Thyroid gland (tissue), 4 donors: ENCODE measurements around the gene TRAPPC3L. TPM values are rescaled to one million over a fixed set of nuclear protein-coding genes. Genes with fewer than 3 reads are reported as not detected.

Experiments
- DNase-seq, 2 donors: peaks; one replicate each; pipeline ENCODE4 v3.0.0-alpha.2; 2019
- H3K27ac ChIP-seq, 3 donors: fragments of 200-600 bp; sonication (generic); 1 replicate in 2 of 3; 2 replicates in 1 of 3; pipeline ENCODE4 v1.5.1; 2016 to 2019; ENCODE audit warnings: mild to moderate bottlenecking in 1 of 3, moderate library complexity in 1 of 3
- H3K27me3 ChIP-seq: fragments of 200-600 bp; sonication (generic); one replicate; pipeline ENCODE4 v1.5.1; 2019
- H3K36me3 ChIP-seq, 2 donors: fragments of 200-600 bp; sonication (generic); one replicate each; pipeline ENCODE4 v1.5.1; 2016 to 2019
- H3K4me1 ChIP-seq, 2 donors: fragments of 200-600 bp; sonication (generic); one replicate each; pipeline ENCODE4 v1.5.1; 2017 to 2019
- H3K4me3 ChIP-seq, 3 donors: fragments of 200-600 bp; sonication (generic); replicated peaks in 1 of 3; 1 replicate in 2 of 3; 2 replicates in 1 of 3; pipeline ENCODE4 v1.5.1; 2016; ENCODE audit warnings: mild to moderate bottlenecking in 1 of 3
- H3K9me3 ChIP-seq: fragments of 200-600 bp; sonication (generic); one replicate; pipeline ENCODE4 v1.5.1; 2017
- CTCF ChIP-seq, 6 experiments: fragments of 200-600 bp in 3 of 6; fragments of 450-650 bp in 3 of 6; sonication (generic) in 3 of 6; IDR thresholded peaks; one replicate each; pipeline ENCODE4 v1.5.1; 2016 to 2019; ENCODE audit warnings: antibody characterized with exemption in 6 of 6, mild to moderate bottlenecking in 2 of 6, inconsistent platforms in 1 of 6, moderate library complexity in 1 of 6
- POLR2A ChIP-seq, 2 donors: fragments of 450-650 bp; IDR thresholded peaks; one replicate each; pipeline ENCODE4 v1.6.1; 2017; ENCODE audit warnings: antibody characterized with exemption in 2 of 2, mild to moderate bottlenecking in 2 of 2, moderate library complexity in 1 of 2
- WGBS, 2 donors: methylation state at CpG; one replicate each; pipeline ENCODE4 v1.1.5; 2017; 5-methylcytosine and 5-hydroxymethylcytosine counted together
- intact Hi-C: fragments of 100-400 bp; cut with DNase I; formaldehyde crosslinking; loops from one replicate; pipeline ENCODE4 v1.15.1; 2023
- total RNA-seq, 4 donors: library from RNA; depleted of rRNA; stranded (reverse); fragments of >200 nt; gene quantifications; one replicate each; pipeline ENCODE4 v1.2.3, GENCODE V29; 2016

The TRAPPC3L gene
- total RNA-seq, 4 donors from 2014 or later: 0.13 to 0.42 TPM; not detected in 2

- H3K27ac ChIP-seq: no peak overlapping the region
- no peaks in the 10 kb centered on the region for H3K27me3 ChIP-seq
- no peaks in the 10 kb centered on the region for H3K9me3 ChIP-seq
- no peak for DNase-seq
- WGBS, 2 donors: 69 to 92% methylated on average over 3 of the region's 3 CpGs
- no peaks in the 10 kb centered on the region for H3K36me3 ChIP-seq
- no peaks in the 10 kb centered on the region for H3K4me1 ChIP-seq
- no peak for TF ChIP-seq POLR2A (IDR thresholded peaks at IDR 0.05)
- TF ChIP-seq CTCF (IDR thresholded peaks at IDR 0.05): no peak
- intact Hi-C loops: no loop called here
- H3K4me3 ChIP-seq: no peak overlapping the region
Observed at GRCh38 chr6:116472706-116473105, 72.8 kb downstream of the TRAPPC3L start.

- Histone ChIP-seq H3K9me3 (no peaks in the 10 kb centered on the region), H3K4me1 (no peaks in the 10 kb centered on the region), H3K4me3 (no peak overlapping the region), H3K27ac (no peak overlapping the region), H3K36me3 (no peaks in the 10 kb centered on the region), H3K27me3 (no peaks in the 10 kb centered on the region)
- no peak for DNase-seq
- TF ChIP-seq CTCF (IDR thresholded peaks at IDR 0.05) (no peak), POLR2A (IDR thresholded peaks at IDR 0.05) (no peak)
- WGBS, 2 donors: 94 to 98% methylated on average over 1 of the region's 1 CpG
- intact Hi-C loops: no loop called here
Observed at GRCh38 chr6:116471531-116471930, 74.0 kb downstream of the TRAPPC3L start.

- TF ChIP-seq POLR2A (IDR thresholded peaks at IDR 0.05): no peak
- no peak for TF ChIP-seq CTCF (IDR thresholded peaks at IDR 0.05)
- no peak for DNase-seq
- Histone ChIP-seq H3K36me3 (no peaks in the 10 kb centered on the region), H3K4me1 (no peaks in the 10 kb centered on the region), H3K4me3 (no peak overlapping the region), H3K27me3 (no peaks in the 10 kb centered on the region), H3K27ac (no peak overlapping the region), H3K9me3 (no peaks in the 10 kb centered on the region)
- intact Hi-C loops: no loop called here
- 47 to 50% methylated on average over 1 of the region's 1 CpG for WGBS, 2 donors
Observed at GRCh38 chr6:116468293-116468692, 77.2 kb downstream of the TRAPPC3L start.

- no peak for DNase-seq
- Histone ChIP-seq H3K9me3 (no peaks in the 10 kb centered on the region), H3K4me3 (no peak overlapping the region), H3K27ac (no peak overlapping the region), H3K27me3 (no peaks in the 10 kb centered on the region), H3K4me1 (peaks cover 0 to under 1% of the 10 kb centered on the region in 2 donors), H3K36me3 (no peaks in the 10 kb centered on the region)
- intact Hi-C loops: no loop called here
- TF ChIP-seq POLR2A (IDR thresholded peaks at IDR 0.05) (no peak), CTCF (IDR thresholded peaks at IDR 0.05) (no peak)
Observed at GRCh38 chr6:116467514-116467913, 78.0 kb downstream of the TRAPPC3L start.

GRCh38 chr6:116467096-116467495 lies 78.4 kb downstream of the TRAPPC3L start:
- Histone ChIP-seq H3K27me3 (no peaks in the 10 kb centered on the region), H3K4me1 (peaks cover 0 to 4% of the 10 kb centered on the region in 2 donors), H3K27ac (no peak overlapping the region), H3K4me3 (no peak overlapping the region), H3K36me3 (no peaks in the 10 kb centered on the region), H3K9me3 (no peaks in the 10 kb centered on the region)
- intact Hi-C loops: no loop called here
- WGBS, 2 donors: 89 to 100% methylated on average over 1 of the region's 1 CpG
- no peak for DNase-seq
- TF ChIP-seq CTCF (IDR thresholded peaks at IDR 0.05): no peak
- no peak for TF ChIP-seq POLR2A (IDR thresholded peaks at IDR 0.05)
